ENCODE data around the gene ABCA2. TPM values are rescaled to one million over a fixed set of nuclear protein-coding genes. Genes with fewer than 3 reads are reported as not detected.

ABCA2 gene
- total RNA-seq, 1 donor from 2014 or later, result 7.5 TPM

DNA sequence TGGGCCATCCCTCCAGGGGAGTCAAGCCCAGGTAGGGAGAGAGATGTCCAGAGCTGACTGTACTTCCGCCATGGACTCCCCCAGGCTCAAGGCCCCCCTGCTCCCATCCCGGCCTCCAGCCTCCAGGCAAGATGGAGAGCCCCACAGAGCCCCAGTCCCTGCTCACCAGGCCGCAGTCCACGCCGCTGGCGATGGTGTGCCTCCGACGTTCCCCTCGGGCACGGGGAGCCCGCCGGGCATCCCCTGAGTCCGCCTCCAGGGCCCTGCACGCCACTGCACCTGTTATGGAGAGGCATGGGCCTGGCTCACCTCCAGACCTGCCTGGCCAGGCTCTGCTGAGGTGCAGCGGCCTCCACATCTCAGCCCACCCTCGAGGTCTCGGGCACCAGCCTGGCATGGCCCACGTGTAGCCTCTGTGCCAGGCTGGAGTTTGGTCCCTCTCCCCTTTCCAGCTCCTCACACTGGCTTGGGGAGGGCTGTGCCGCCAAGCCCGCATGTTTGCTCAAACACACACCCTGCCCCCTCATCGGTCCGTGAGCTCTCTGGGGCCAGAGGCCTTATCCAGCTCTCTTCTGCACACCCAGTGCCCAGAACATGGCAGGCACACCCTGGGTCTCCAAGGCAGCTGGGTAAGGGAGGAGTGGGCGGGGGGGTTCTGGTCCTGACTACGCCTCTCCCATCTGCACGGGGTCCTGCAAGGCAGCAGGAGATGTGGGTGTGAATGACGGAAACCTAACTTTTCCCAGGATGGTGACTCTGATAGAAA lies 38.2 kb upstream of the ABCA2 start:
- POLR2A ChIA-PET, result interaction anchor here (1.7 kb wide), 1 partner anchor 174 kb away, joined by 6 read pairs; the partner anchor contains the start of gene TUBB4B

DNA sequence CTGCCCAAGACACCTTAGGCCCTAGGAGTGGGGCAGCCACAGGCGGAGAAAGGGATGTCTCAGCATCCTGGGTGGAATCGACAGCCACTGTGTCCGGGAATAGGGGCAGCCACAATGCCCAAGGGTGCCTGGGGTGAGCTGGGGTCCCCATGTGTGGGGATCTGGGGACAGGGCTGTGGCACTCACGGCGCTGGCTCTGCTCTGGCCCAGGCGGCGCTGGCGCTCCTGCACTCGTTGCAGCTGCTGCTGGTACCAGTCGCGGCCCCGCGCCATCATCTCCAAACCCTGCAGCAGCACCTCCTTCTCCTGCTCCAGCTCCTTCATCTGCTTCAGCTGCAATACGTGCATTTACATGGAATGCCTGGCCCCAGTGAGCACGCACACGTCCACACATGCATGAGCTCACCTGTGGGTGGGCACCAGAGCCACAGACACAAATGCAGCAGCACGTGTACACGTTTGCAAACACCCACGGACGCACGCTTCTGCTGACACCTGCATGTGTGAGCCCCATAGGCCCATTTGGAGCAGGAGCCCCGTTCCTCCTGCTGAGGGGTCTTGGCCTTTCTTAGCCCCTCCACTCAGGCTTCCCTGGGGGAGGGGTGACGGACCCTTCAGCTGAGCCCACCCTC lies 37.4 kb upstream of the ABCA2 start:
- ChIA-PET CTCF (interaction anchor here (1.1 to 3.4 kb wide), 5 partner anchors 11 to 171 kb away, joined by 3 to 21 read pairs (median 4); partner anchors contain the start of genes ABCA2, NPDC1 and UAP1L1), POLR2A (interaction anchor here (1.7 kb wide), 1 partner anchor 175 kb away, joined by 6 read pairs; the partner anchor contains the start of gene TUBB4B)
- Mint-ChIP-seq H3K36me3 (ENCODE audit: low read depth) (no peaks in the 10 kb centered on the region), H3K27ac (no peak overlapping the region), H3K4me1 (peaks cover 10% of the 10 kb centered on the region), H3K27me3 (peaks cover 6% of the 10 kb centered on the region), H3K9me3 (no peaks in the 10 kb centered on the region), H3K4me3 (no peak overlapping the region)
- TF ChIP-seq, protein P1, sequence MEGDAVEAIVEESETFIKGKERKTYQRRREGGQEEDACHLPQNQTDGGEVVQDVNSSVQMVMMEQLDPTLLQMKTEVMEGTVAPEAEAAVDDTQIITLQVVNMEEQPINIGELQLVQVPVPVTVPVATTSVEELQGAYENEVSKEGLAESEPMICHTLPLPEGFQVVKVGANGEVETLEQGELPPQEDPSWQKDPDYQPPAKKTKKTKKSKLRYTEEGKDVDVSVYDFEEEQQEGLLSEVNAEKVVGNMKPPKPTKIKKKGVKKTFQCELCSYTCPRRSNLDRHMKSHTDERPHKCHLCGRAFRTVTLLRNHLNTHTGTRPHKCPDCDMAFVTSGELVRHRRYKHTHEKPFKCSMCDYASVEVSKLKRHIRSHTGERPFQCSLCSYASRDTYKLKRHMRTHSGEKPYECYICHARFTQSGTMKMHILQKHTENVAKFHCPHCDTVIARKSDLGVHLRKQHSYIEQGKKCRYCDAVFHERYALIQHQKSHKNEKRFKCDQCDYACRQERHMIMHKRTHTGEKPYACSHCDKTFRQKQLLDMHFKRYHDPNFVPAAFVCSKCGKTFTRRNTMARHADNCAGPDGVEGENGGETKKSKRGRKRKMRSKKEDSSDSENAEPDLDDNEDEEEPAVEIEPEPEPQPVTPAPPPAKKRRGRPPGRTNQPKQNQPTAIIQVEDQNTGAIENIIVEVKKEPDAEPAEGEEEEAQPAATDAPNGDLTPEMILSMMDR (IDR thresholded peaks at IDR 0.05), result no peak
- intact Hi-C loops (cut with micrococcal nuclease), result loop anchor here (5.0 kb wide), 1 partner anchor 38 kb away; the partner anchor contains the start of gene ABCA2
- ATAC-seq (ENCODE audit: low read depth) (no peak), DNase-seq (no peak)

More for the DNA sequence above, 38.2 kb upstream of the ABCA2 start:
- Mint-ChIP-seq H3K27me3 (peaks cover 6% of the 10 kb centered on the region), H3K4me3 (no peak overlapping the region), H3K9me3 (no peaks in the 10 kb centered on the region), H3K27ac (no peak overlapping the region), H3K4me1 (peaks cover 18% of the 10 kb centered on the region), H3K36me3 (ENCODE audit: low read depth) (no peaks in the 10 kb centered on the region)
- intact Hi-C loops (cut with micrococcal nuclease), result loop anchor here (5.0 kb wide), 1 partner anchor 39 kb away; the partner anchor contains the start of gene ABCA2
- DNase-seq, result no peak
- no peak for ATAC-seq (ENCODE audit: low read depth)
- TF ChIP-seq, protein P1 (IDR thresholded peaks at IDR 0.05), result no peak
- CTCF ChIA-PET, result interaction anchor here (0.7 to 3.4 kb wide), 7 partner anchors 10 to 337 kb away, joined by 3 to 21 read pairs (median 4); partner anchors contain the start of genes ABCA2, NPDC1 and UAP1L1

DNA sequence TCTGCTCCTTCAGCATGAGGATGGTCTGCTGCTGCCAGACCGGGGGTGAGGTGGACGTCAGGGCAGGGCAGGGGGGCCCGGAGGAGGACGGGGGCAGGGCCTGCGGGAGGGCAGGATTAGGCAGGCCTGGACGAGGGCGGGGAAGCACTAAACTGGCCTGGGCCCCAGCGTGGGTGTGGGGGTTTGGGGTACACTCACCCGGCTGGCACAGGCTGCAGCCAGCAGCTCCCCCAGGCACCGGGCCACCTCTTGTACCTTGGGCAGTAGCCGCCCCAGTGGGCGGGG lies 36.8 kb upstream of the ABCA2 start:
- Mint-ChIP-seq H3K36me3 (ENCODE audit: low read depth) (no peaks in the 10 kb centered on the region), H3K27ac (no peak overlapping the region), H3K27me3 (peaks cover 6% of the 10 kb centered on the region), H3K9me3 (no peaks in the 10 kb centered on the region), H3K4me1 (peaks cover 9% of the 10 kb centered on the region), H3K4me3 (no peak overlapping the region)
- intact Hi-C loops (cut with micrococcal nuclease), result loop anchor here (1.0 to 5.0 kb wide), 2 partner anchors 38 to 278 kb away; partner anchors contain the start of gene ABCA2
- no peak for ATAC-seq (ENCODE audit: low read depth)
- CTCF ChIA-PET, result interaction anchor here (1.1 to 2.1 kb wide), 4 partner anchors 12 to 36 kb away, joined by 3 to 12 read pairs (median 5); partner anchors contain the start of gene UAP1L1
- TF ChIP-seq, protein P1 (IDR thresholded peaks at IDR 0.05), result no peak
- POLR2A ChIA-PET, result interaction anchor here (0.6 kb wide), 1 partner anchor 22 kb away, joined by 14 read pairs; no protein-coding TSS in a partner anchor
- DNase-seq, result no peak

DNA sequence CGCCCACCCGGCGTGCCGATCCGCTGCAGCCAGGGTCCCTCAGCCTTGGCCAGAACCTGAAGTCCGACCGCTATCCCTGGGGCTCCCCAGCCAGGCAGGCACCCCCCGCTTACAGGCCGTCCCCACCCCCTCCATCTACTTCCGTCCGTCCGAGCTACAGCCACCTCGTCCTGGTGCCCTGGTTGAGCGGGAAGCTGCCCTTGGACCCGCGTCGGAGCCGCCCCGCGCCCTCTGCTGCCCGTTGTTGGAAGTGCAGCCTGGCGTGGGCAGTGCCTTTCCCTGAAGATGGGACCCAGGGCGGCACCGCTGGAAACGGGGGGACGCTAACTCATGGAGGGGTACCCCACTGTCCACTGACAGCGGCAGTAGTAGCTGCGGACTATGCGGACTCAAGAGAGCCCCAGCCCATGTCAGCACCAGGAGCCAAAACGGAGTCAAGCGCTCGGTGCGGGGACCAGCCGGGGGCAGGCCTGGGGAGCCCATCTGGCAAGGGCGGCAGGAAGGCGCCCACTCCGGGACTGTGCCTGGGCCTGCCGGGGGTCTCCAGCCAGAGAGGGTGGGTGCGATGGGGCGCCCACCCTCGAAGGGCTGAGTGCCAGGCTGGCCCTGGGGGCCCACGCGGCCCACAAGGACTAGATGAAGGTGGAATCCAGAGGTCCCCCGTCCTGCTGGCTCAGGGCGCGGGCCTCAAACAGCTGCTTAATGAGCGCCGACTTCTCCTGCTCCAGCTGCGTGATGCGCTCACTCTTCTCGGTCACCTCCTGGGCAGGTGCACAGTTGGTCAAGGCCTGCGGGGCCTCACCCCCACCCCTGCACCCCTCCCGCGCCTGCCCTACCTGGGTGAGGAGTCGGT lies 36.2 kb upstream of the ABCA2 start:
- Mint-ChIP-seq H3K4me1 (peaks cover 8% of the 10 kb centered on the region), H3K27ac (no peak overlapping the region), H3K4me3 (no peak overlapping the region), H3K27me3 (peaks cover 6% of the 10 kb centered on the region), H3K36me3 (ENCODE audit: low read depth) (no peaks in the 10 kb centered on the region), H3K9me3 (no peaks in the 10 kb centered on the region)
- intact Hi-C loops (cut with micrococcal nuclease), result loop anchor here (1.0 kb wide), 1 partner anchor 277 kb away; no protein-coding TSS in a partner anchor
- ChIA-PET CTCF (interaction anchor here (0.6 to 2.1 kb wide), 8 partner anchors 12 to 116 kb away, joined by 3 to 12 read pairs (median 4); partner anchors contain the start of gene UAP1L1), POLR2A (interaction anchor here (0.6 kb wide), 1 partner anchor 22 kb away, joined by 14 read pairs; no protein-coding TSS in a partner anchor)
- ATAC-seq (ENCODE audit: low read depth) (peak; percentile 26), DNase-seq (peak; percentile 65)
- TF ChIP-seq, protein P1 (IDR thresholded peaks at IDR 0.05), result peak; percentile 87
